Jurkat, Clone E6-1 (cell line): ENCODE data around the gene DLGAP4.
"Not testable (repeated sequence)": the region's sequence is repeated elsewhere in the genome, so short reads cannot be mapped to it uniquely, and the experiment has no call there.

Experiments used
- DNase-seq: peaks from one replicate; pipeline ENCODE4 v3.0.0-alpha.2; 2011; ENCODE audit warnings: low read depth, low spot score
- H3K4me3 ChIP-seq: 2 replicates; pipeline ENCODE4 v1.5.1; 2011; ENCODE audit warnings: mild to moderate bottlenecking, low read length, control low read depth, moderate library complexity

DLGAP4 gene

DNA sequence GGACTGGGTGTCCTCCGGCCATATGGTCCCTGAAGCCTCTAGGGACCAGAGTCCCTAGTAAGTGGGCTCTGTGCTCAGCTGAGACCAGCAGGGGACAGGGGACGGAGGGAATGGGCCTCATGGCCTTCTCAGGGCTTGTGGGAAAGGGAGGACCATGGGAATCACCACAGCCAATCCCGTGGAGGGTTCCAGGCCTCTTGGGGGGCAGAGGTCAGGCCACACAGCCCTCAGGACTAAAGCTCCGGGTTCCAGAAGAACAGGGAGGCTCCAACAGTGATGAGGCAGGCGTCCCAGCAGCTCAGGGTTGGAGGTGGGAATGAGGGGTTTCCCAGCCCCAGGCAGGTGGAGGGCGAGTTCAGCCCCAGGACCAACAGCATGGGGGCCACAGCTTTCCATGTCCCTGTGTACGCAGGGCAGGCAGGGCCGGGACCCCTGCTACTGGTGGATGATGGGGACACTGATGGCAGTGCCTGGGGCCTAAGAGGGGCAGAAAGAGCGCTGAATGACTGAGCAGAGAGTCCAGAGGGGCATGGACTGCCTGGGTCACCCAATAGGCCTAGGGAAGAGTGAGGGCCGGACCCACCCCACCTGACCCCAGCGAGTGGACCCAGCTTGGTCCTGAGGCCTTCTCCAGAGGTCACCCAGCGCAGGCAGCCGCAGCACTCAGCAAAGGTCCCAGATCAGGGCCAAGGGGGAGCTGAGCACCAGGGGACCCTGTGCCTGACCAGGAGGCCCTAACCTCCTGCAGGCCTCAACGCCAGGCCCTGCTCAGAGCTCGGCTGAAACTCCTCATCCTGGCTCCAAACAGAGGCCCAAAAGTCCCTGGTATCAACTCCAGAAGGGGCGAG, 244.0 kb downstream of the DLGAP4 start:
- DNase-seq = no peak
- H3K4me3 ChIP-seq = no peak overlapping the region

DNA sequence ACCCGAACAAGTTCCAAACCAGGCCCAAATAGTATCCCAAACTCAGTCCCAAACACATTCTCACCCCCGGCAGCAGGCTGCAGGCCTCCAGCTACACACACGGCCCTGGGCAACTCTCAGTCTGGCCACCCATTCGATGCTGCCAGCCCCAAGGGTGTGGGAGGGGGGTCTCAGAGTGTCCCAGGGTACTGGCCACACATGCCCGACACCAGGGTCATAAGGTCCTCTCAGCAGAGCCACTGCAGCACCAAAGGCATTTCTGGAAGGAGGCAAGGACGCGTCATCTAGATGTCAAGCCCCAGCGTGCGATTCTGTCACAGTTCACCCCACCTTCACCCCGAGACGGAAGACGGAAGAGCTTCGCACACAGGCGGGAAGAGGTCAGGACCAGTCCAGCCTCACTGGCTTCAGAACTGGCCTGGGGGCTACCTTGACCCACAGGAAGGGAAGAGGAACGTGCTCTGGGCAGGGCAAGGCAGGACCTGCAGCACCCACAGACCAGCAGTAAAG, 244.7 kb downstream of the DLGAP4 start:
- DNase-seq = no peak
- no peak overlapping the region for H3K4me3 ChIP-seq

DNA sequence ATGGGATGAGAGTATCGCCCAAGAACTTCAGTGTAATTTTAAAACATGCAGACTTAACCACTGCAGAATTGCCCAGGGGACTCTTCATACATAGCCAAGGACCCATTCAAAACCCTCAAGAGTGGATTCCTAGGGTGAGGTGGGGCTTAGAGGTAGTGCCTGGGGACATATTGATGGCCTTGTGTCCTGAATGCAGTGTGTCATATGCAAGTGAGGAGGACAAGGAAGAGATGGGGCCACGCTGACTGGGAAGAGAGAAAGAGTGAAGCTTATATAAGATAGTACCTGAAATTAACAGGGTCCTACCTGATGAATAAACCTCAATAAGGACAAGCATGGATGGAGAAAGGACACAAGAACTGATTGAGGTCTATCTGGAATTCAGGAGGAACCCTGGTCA, 249.1 kb downstream of the DLGAP4 start:
- no peak overlapping the region for H3K4me3 ChIP-seq

DNA sequence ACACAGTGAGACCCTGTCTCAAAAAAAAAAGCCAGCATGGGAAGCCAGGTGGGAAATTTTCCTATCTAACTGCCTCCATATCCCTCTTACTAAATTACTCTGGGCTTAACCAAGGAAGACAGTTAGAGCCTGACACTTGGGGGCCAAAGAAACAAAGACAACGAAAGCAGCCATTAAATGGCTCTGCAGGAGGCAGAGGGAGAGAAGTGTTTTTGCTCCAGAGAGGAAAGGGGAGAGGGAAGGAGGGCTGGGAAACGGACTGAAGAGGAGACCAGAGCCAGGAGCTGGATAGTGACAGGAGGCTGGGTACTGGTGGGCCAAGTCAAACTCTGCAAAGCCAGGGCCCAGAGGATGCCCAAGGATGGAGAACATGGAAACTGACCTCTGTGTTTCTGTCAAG, 256.6 kb downstream of the DLGAP4 start:
- no peak overlapping the region for H3K4me3 ChIP-seq
- no peak for DNase-seq

More for the DNA sequence above, 249.1 kb downstream of the DLGAP4 start:
- no peak for DNase-seq

DNA sequence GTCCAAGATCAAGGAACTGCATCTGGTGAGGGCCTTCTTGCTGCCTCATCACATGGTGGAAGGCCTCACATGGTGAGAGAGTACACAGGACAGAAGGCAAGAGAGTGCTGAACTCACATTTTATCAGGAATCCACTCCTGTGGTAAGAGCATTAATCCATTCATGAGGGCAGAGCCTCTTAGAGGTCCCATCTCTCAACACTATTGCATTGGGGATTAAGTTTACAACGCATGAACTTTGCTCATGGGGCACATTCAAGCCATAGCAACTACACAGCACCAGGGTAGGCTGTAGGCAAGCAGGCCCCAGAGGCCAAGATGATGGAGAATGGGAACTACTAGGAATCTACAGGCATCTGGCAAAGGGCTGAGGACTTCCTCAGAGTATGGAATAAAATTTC, 257.2 kb downstream of the DLGAP4 start:
- no peak for DNase-seq
- no peak overlapping the region for H3K4me3 ChIP-seq

DNA sequence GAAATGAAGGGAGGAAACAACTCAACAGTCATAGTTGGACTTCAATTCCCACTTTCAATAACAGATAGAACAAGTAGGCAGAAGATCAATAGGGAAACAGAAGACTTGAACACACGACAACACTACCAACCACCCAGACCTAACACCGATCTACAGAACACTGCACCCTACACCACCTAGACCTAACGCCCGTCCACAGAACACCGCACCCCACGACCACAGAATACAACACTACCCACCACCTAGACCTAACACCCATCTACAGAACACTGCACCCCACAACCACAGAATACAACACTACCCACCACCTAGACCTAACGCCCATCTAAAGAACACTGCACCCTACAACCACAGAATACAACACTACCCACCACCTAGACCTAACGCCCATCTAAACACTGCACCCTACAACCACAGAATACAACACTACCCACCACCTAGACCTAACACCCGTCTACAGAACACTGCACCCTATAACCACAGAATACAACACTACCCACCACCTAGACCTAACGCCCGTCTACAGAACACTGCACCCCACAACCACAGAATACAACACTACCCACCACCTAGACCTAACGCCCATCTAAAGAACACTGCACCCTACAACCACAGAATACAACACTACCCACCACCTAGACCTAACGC, 258.1 kb downstream of the DLGAP4 start:
- H3K4me3 ChIP-seq, DNase-seq: not testable (repeated sequence)

DNA sequence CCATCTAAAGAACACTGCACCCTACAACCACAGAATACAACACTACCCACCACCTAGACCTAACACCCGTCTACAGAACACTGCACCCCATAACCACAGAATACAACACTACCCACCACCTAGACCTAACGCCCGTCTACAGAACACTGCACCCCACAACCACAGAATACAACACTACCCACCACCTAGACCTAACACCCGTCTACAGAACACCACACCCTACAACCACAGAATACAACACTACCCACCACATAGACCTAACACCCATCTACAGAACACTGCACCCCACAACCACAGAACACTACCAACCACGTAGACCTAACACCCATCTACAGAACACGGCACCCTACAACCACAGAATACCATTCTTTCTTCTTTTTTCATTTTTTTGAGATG, 258.6 kb downstream of the DLGAP4 start:
- not testable (repeated sequence) for H3K4me3 ChIP-seq, DNase-seq

DNA sequence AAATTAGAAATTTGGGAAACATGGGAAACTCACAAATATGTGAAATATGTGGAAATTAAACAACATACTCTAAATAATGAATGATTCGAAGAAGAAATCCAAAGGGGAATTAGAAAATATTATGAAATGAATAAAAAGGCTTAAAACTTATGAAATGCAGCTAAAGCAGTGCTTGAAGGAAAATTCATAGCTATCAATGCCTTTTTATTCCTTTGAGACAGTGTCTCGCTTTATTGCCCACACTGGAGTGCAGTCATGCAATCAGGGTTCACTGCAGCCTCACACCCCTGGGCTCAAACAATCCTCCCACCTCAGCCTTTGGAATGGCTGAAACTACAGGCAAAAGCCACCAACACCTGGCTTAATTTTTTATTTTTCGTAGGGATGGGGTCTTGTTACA, 259.4 kb downstream of the DLGAP4 start:
- DNase-seq = no peak
- H3K4me3 ChIP-seq = no peak overlapping the region

DNA sequence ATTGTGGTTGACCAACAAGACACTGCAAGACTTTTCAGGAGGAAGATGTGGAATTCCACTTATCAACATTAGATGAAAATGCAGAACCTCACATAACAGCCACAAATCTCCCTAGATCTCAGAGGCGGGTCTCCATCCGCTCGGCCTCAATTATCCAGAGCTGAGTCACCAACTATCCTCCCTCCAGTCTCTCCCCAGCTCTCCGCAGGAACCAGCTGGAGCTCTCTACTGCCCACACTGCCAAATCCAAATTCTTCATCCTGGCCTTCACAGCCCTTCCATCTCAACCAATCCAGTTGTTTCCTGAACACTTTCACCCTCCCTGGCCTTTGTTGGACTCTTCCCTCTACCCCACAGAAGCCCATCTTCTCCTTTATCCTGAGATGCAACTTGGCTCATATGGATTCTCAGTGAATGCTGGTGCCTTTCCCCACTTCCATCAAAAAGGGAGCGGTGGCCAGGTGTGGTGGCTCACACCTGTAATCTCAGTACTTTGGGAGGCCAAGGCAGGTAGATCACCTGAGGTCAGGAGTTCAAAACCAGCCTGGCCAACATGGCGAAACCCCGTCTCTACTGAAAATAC, 263.8 kb downstream of the DLGAP4 start:
- DNase-seq = no peak
- no peak overlapping the region for H3K4me3 ChIP-seq

DNA sequence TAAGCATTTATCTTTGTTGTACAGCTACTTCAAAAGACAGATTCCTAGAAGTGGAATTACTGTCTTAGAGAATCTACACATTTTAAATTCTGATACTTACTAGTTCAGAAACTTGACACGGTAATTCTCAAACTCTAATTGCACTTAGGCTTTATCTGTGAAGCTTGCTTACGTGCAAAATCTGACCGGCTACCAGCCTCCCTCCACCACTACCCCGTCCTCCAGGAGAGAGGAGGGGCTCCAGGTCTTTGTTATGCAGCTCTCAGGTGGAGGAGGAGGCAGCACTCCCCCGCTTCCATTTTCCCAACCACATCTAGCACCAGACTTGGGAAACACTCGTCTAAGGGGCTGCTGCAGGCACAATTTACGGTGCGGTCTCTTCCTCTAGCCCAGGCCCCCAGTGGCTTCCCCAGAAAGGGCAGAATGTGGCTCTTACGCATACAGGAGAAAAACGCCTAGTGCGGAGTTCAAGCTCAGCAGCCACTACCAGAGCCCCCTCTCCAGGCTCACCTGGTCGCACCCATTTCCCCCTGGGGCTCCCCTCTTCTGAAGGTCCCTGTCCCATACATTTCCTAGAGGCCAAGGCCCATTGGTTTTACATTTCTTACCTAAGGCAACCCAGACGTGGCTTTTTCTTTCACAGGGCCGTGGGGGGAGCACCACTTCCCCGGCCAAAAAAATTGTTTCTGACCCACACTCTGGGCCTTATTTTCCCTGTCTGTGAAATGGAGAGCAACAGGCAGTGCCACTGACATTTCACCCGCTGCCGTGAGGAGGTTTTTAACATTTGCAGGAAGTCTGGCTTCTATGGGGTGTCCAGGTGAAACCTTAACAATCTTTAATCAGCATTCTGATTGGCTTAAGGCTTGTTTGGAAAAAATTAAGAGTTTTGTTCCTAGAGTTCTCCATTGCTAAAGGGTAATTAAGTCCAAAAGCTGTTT, 265.7 kb downstream of the DLGAP4 start:
- DNase-seq = no peak
- peak overlapping the region; percentile 78 for H3K4me3 ChIP-seq

DNA sequence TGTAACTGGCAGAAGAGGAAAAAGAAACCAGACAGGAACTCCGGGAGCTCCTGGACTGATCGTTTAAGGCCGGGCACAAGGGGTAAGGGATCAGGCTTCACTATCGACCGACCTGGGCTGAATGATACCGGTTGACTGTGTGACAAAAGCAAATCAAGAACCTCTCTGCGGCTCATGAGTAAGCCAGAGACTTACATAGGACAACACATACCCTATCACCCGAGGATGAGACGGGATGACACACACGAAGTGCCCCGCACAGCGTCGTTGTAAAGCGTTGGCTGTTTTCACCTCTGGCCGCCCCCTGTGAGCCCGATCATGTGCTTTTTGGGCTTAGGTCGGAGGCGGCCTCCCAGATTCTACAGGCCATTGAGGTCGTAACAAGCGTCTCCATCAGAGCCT, 266.6 kb downstream of the DLGAP4 start:
- DNase-seq = no peak
- H3K4me3 ChIP-seq = peak overlapping the region; percentile 78

DNA sequence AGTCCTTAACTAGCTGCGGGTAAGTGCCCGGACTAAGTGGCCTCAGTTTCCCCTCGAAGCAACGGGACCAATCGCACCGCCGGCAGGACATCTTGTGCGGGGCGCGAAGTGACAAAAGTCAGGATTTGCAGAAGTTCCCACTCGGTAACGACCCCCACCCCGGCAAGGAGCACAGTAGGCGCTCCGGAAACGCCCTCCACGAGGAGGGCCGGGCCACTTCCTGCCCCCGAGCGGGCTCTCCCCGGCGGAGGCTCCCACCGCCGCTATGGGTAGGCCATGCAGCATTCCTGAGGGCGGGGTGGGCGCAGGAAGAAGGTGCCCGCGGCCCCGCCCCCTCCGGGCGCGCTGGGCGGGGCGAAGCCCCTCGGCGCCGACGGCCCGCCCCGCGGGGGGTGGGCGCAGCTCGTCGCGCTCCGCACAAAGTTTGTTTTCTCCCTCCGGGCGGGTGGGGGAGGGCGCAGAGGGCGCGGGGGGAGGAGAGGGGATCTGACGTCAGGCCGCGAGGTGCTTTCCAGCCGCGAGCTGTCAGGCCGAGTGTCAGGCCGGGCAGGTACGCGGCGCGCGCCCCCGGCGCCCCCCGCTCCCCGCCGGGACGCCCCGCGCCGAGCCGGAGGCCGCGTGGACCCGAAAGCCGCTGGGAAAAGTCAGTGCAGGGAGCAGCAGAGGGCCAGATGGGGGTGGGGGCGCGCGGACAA, 267.1 kb downstream of the DLGAP4 start, which contains the start of gene TGIF2:
Gene TGIF2, plus strand, starts transcription at position 495 of the 695 bp plus-strand sequence. CDS start 5,178 bp downstream, outside the sequence.
- DNase-seq = peak; percentile 83
- peak within 1 kb of the TSS; percentile 78 for H3K4me3 ChIP-seq

DNA sequence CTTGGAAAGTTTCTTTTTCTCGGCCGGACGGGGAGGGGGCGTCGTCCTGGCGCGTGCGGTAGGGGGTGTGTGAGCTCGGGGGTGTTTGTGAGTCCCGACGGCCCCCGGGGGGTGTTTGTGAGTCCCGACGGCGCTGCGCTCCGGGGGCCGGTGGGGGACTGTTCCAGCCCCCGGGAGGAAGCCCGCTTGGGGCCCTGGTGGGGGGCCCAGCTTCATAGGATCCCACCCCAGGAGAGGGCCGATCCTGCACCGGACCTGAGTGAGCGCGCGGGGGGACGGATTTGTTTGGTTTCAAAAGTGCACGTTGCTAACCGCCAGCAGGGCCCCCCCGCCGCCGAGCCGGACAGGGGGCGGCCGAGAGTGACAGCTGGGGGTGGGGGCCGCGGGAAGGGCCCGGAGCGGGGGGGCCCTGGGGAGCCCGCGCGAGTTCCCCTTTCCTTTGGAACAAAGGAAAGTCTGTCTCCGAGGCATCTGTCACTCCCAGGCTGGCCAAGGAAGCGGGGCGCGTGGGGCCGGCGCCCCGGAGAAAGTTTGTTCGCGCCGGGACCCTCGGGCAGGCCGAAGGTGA, 267.7 kb downstream of the DLGAP4 start:
- peak overlapping the region; percentile 78 for H3K4me3 ChIP-seq
- DNase-seq = no peak

DNA sequence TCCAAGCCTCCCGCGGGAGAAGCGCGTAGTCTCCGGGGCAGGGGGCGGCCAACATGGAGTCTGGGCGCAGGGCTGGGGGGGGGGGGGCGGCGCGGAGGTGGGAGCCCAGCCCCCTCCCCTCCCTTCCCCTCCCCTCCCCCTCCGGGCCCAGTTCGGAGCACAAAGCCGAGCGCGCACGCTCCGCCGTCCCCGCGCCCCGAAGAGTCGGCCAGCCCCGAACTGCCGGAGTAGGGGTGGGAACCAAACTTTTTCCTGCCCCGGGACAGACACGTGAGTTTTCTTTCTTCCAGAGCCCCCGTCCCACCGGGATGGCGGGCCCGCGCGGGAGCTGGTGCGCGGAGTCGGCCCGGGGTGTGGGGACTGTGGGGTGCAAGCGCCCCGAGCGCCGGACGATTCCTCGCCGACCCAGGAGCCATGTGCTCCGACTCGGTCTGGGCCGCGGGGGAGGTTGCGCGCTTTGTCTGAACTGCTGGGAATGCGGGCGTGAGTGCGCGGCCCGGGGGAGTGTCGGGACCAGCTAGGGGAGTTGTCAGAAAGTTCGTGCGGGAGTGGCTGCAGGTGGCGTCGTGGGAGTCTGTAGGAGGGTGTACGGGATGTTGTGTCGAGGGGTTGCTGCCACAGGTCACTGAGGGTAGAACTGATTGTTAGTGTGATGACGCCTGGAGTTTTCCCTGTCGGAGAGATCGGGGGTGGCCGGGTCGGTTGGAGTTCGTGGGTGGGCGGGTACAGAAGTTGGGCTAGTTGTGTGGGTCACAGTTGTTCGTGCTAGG, 268.4 kb downstream of the DLGAP4 start:
- H3K4me3 ChIP-seq = peak overlapping the region; percentile 78
- DNase-seq = no peak

DNA sequence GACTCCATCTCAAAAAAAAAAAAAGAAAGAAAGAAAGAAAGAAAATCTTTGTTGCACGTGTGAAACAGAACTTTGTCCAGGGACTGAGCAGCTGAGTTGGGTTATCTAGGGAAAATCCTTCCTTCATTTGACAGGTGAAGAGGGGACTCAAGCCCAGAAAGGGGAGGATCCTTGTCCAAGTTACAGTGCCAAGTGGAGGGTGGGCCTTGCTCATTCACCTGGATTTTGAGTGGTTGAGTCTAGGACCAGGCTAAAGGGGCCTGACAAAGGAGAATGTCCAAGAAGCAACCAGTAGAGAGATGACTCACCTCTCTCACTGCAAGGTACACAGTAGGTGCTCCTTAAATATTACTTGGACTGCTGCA, 269.9 kb downstream of the DLGAP4 start:
- DNase-seq = no peak
- H3K4me3 ChIP-seq = no peak overlapping the region
